ENCODE measurements around the gene ZNF669.

ZNF669 gene

DNA sequence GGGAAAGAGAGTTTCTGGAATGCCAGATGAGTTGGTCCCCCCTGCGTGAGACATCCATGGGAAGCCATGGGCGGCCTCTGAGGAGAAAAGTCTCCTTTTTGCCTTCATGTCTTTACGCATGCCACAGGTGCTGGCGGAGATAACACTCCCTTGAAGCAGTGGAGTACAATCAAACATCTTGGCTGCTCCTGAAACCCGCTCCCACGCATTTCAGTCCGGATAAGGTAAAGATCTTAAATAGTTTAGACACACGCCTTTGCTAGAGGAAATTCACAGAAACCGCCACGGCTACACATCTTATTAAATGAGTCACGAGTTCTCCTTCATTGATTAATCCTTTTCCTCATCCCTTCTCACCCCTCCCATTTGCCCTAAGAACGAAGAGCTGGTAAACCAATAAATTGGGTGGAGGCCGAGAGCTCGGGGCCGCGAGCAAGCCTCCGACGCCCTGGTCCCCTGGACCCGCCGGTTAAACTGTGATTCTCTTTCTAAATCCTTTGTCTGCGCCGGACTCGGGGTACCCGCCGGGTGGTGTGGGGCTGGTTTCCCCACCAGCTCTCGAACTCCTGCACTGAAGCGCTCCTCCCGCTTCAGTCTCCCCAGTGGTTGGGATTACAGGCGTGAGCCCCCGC is 6.6 kb upstream of the ZNF669 start:
- no peak for DNase-seq

DNA sequence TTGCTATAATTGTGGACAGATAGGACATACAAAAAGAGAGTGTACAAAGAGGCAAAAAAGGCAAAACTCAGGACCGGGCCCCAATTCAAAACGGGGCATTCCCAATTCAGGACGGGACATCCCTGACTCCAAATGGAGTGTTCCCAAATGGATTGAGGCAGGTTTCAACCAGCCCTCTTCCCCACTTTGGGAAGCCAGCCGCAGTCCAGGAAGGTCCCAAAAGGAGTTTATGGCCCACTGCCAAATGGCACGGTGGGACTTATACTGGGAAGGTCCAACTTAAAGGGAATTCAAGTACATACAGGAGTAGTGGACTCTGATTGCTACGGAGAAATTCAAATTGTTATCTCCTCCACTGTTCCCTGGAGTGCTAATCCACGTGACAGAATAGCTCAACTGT is 3.5 kb upstream of the ZNF669 start:
- no peak for DNase-seq

DNA sequence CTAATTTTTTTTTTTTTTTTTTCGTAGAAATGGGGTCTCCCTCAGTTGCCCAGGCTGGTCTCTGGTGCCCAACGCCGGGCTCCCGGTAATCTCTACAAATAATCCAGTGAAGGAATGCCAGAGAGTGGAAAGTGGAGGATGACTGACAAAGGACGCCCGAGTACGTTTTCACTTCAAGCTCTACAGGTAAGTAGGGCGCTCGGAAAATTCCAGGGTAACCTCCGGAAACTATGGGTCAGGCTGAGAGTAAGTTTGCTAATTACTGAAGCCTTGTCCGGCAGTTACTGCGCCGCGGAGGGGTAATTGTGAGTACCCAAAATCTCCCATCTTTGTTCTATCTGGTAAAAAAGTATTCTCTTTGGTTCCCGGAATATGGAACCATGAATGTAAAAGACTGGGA is 1.8 kb upstream of the ZNF669 start:
- DNase-seq = no peak

- no peak for DNase-seq
Observed at GRCh38 chr1:247104965-247105364, 809 bp upstream of the ZNF669 start.

- no peak for DNase-seq
Observed at GRCh38 chr1:247102381-247102780, 1.8 kb downstream of the ZNF669 start.

GRCh38 chr1:247100676-247101279 is 3.4 kb downstream of the ZNF669 start:
- no peak for DNase-seq

GRCh38 chr1:247096958-247097357 is 7.2 kb downstream of the ZNF669 start:
- no peak for DNase-seq

DNA sequence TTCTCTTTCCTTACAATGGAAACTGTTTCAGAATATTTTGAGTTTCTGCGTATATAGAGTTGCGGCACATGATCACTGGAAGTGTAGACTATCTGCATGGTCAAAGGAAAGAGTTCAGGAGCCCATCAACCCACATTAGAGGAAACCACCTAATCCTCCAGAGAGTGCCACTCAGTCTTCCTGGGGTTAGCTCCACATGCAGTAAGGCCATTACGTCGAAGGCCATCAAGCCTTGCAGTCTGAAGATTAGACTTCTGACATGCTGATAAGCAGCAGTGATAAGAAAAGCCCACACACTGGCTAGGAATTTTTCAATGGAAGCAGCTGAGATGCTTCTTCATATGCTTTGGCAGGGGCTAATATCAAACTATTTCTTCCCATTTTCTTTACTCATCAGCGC is 7.6 kb downstream of the ZNF669 start:
- DNase-seq = no peak

DNA sequence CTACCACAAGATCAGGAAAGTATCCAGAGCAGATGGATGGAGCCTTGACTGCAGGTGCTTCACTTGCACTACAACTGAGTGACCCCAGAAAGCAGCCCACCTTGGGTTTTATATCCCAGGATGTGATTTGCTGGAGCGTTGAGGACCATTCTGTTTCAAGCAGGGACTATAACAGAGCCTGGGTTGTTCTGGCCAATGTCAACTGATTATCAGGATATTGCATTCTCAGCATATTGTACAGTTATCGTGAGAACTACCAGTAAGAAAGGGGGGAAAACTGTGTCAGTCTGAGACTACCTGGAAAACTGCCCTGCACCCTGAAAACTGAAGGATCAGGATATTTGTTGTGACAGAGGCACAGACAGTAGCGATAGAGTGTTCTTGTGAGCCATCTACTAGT is 8.0 kb downstream of the ZNF669 start:
- DNase-seq = no peak

DNA sequence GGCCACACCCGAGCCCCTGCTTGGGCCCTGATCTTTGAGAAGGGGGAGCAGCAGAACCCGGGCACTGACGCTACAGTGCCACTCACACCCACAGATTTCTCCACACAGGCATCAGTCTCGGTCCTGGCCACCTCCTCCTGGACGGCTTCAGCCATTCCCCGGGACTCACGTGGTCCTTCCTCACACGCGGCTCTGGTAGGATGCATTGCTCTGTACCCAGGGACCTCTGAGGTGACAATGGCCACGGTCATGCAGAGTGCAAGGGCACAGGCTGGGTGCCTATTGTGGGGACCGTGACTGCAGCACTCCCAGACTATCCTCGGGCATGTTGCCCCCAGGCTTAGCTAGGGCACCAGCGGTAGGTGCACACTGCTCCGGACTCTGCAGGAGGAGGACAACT is 13.7 kb downstream of the ZNF669 start:
- no peak for DNase-seq

DNA sequence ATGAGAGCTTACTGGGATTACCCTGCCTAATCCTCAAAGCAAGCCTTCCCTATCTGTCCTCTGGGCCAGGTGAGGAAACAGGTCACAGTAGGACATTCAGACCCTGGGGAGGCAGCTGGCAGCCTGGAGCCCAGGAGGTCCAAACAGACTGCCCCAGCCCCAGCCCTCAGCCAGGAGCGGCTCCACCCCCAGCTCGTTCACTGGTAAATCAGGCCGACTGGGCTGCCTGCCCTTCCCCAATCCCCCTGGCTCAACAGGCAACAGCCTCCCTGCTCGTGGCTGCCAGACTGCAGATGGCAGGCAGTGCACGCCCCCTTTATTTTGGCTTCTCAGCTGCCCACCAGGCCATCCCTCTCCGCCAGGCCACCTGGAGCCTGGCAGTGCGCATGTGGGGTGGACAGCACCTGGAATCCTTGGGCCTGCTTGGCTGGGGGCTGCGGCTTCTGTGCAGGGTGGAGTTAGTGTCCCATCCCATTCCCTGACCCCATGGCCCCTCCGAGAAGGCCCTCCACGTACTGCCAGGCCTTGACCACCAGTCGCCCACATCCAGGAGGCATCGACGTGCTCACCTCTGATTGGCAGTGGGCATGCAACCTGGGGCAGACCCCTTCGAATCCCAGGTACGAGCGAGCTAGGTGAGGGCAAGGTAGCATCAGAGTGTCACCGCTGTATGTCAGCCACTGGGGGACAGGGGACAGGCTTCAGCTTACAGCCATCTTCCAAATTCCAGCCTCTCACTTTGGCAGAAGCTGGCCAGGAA is 14.4 kb downstream of the ZNF669 start:
- DNase-seq = no peak

DNA sequence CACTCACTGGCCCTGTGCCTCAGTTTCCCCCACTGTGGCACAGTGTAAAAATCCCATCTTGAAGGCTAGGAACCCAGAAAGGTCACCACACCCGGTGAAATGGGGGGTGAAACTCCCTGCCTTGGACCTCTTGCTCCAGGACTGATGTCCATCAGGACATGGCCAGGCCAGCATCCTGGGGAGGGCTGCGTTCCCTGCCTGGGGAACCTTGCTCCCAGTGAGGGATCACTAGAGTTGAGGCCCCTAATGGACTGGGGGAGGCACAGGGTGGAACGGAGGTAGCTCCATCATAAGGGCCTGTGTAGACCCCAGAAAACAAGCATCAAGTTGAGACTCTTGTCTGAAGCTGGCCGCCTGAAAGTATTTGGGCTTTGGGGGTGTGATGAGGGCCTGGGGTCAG is 15.2 kb downstream of the ZNF669 start:
- DNase-seq = no peak

GRCh38 chr1:247087256-247087655 is 16.9 kb downstream of the ZNF669 start:
- no peak for DNase-seq

- DNase-seq = no peak
Observed at GRCh38 chr1:247085310-247085709, 18.8 kb downstream of the ZNF669 start.

- DNase-seq = no peak
Observed at GRCh38 chr1:247084771-247085170, 19.4 kb downstream of the ZNF669 start.

DNA sequence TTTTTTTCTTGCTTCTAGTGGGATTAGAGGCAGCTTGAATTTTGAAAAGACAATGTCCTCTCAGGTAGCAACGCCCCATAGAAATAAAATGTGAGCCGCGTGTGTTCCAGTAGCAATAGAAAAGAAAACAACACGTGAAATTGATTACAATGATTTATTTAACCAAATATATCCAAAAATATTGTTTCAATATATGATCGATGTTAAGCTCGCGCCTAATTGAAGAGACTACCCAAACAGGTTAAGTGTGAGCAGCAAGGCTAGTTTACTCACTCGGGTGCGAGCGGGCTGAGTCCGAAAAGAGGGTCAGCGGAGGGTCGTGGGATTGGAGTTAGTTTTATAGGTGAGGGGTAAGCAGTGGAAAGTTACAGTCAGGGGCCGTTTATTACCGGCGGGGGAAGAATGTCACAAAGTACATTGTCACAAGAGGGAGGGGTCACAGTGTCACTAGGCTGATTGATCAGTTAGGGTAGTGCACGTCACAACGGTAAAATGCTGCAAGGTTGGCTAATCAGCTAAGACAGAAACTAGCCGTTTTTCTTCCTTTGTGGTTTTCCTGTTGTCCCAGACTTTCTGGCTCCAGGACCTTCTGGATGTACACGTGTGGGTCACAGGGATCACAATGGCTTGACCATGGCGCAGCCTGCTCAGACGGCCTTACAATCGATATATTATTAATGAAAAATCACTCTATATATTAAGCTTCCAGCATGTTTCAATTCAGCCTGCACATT is 24.8 kb downstream of the ZNF669 start:
- DNase-seq = peak in 1 of 2 experiments; percentile 20

DNA sequence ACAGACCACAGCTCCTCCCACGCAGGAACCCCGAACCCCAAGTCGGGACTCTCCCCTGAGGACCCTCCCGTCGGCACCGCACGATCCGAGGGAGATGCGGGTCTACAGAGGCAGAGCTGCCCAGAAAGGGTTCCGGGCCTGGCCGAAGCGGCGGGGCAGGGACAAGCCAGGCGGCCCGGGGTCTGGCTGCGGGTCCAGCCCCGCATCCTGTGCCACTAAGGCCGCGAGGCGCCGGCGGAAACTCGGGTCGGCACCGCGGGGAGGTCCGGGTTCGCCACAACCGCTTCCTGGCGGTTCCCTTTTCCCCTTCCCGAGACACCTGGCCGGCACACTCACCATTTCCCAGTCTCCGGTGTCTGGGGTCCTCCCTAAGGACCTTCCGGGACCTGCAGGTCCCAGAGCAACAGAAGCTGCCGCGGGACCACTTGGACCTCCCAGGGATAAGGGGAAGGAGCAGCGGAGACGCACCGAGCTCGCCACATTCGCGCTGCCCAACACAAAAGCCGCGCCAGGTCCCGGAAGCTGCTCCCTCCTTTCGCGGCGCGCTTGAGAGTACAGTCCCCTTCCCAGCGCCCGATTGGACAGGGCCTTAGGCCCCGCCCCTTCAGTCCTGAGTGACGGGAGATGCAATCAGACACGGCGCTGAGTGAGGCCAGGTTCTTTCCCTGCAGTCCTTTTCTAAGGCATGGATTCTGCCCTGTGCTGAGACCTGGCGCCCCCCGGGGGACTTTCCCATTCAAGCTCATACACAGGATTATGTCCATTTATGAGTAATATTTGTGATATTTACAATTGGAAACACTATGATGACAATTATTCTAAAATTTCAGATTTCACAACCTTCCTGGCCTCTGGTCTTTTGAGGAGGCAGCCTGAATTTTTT is 25.7 kb downstream of the ZNF669 start, which contains the start of gene ZNF670:
TSS of gene ZNF670 (minus strand) at position 554 of the 883 bp plus-strand sequence. CDS start at position 339, 215 bp downstream.
- peak; percentile 88 to 91 for DNase-seq

- DNase-seq = peak in 1 of 2 experiments; percentile 19
Observed at GRCh38 chr1:247077876-247078257, 26.3 kb downstream of the ZNF669 start.

GRCh38 chr1:247077213-247077612 is 26.9 kb downstream of the ZNF669 start:
- DNase-seq = peak; percentile 19 to 33

DNA sequence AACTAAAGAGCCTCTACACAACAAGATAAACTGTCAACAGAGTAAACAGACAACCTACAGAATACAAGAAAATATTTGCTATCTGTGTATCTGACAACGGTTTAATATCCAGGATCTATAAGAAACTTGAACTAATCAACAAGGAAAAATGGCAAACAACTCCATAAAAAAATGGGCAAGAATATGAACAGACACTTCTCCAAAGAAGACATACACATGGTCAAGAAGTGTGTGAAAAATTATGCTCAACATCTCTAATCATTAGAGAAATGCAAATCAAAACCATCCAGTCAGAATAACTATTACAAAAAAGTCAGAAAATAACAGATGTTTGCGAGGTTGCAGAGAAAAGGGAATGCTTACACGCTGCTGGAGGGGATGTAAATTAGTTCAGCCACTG is 33.5 kb downstream of the ZNF669 start:
- DNase-seq = no peak

DNA sequence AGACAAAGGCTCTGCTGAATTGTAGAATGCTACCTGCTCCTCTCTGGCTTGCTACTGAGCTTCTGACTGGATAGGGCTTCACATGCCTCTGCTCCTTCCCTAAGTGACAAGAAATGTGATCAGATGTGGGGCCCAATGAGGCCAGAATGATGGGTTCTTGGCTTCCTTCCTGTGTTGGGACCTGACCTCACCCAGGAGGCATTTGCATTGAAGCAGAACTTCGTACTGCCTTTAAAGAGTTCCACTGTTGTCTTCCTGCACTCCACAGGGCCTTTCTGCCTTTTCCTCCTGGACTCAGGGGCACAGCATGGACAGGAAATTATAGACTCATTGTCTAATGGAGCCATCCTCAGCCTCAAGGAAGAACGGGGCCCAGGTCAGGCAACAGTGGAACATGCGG is 39.9 kb downstream of the ZNF669 start:
- no peak for DNase-seq

DNA sequence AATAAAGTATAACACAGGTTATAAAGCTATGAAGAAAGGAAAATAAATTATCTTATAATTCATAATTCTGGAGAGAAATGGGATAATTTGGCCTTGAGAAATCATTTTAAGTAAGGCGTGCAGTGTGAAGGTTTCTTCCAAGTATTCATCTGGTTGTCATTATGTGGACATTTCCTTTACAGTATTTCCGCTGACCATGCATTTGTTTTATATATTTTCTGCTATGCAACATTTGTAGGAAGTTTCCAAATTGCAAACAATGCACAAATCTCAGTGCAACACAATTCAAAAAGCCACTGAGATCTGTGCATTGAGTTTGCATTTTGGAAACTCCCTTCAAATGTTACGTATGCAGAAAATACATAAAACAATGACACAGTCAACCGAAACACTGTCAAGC is 43.4 kb downstream of the ZNF669 start:
- DNase-seq = no peak
